Mammary epithelial cell (primary cell): ENCODE data around the gene AFF2.

Experiments used
- CTCF ChIP-seq, 2 donors: IDR thresholded peaks in 1 of 2; conservative IDR thresholded peaks in 1 of 2; 2 replicates each; pipeline ENCODE4 v1.5.1; 2011 to 2012; ENCODE audit warnings: inconsistent platforms in 2 of 2, low read length in 2 of 2, mild to moderate bottlenecking in 2 of 2, control low read depth in 1 of 2, low read depth in 1 of 2; ENCODE audit not compliant: insufficient read depth in 1 of 2; ENCODE audit errors: extremely low read depth in 1 of 2
- EZH2 ChIP-seq: IDR thresholded peaks from 2 replicates; pipeline ENCODE4 v1.6.1; 2012; ENCODE audit warnings: low read length, inconsistent platforms, borderline replicate concordance

GRCh38 chrX:148728901-148729300 is 228.5 kb downstream of the AFF2 start:
- TF ChIP-seq CTCF (conservative IDR thresholded peaks at IDR 0.05 in 1 of 2, IDR thresholded peaks at IDR 0.05 in 1 of 2; ENCODE audit: extremely low read depth in 1 of 2, insufficient read depth in 1 of 2, low read depth in 1 of 2, low read length in 2 of 2) (no peak), EZH2 (no peak)
